A549 (cell line): ENCODE results near the gene ZNF654. TPM values are rescaled to one million over a fixed set of nuclear protein-coding genes. Genes with fewer than 3 reads are reported as not detected.

ENCODE experiments used
- ATAC-seq, 2 experiments: fragments of 200-7000 bp in 1 of 2; fragments of >200 bp in 1 of 2; cut with Nextera tagmentation in 1 of 2; cut with Tn5 transposase in 1 of 2; 3 replicates each; pipeline versions ENCODE4 v1.8.0 to v1.9.1; 2018 to 2020; ENCODE audit warnings: mild to moderate bottlenecking in 1 of 2, moderate library complexity in 1 of 2
- CTCF ChIA-PET: fragments of 300-600 bp; sonication (Branson Sonifier 250); formaldehyde crosslinking; extraction: SDS; loops from one replicate; lab custom pipeline; 2021; ENCODE audit warnings: antibody characterized with exemption, inconsistent platforms; lab: Yijun Ruan, JAX
- POLR2A ChIA-PET: fragments of 350-600 bp; formaldehyde crosslinking; extraction: SDS; loops from one replicate; lab custom pipeline; 2021; ENCODE audit warnings: antibody characterized with exemption, inconsistent platforms; lab: Yijun Ruan, JAX
- DNase-seq, 2 experiments: peaks; one replicate each; pipeline versions ENCODE4 v3.0.0 to v3.0.0-alpha.2; 2011 to 2016; ENCODE audit warnings: low read depth in 1 of 2, low spot score in 1 of 2
- FAIRE-seq: peaks from 2 replicates; lab custom pipeline; 2011; peaks lifted over from hg19 to GRCh38; lab: Jason Lieb, UNC
- H3K27ac ChIP-seq, 2 experiments: fragments of >200 bp; sonication (Bioruptor Twin); formaldehyde crosslinking; 3 replicates each; pipeline ENCODE4 v1.5.1; 2016 to 2017
- H3K4me1 ChIP-seq: fragments of >200 bp; sonication (Bioruptor Twin); formaldehyde crosslinking; 3 replicates; pipeline ENCODE4 v1.6.1; 2016
- H3K4me2 ChIP-seq: fragments of >200 bp; sonication (Bioruptor Twin); formaldehyde crosslinking; 3 replicates; pipeline ENCODE4 v1.6.1; 2016
- H3K4me3 ChIP-seq: fragments of >200 bp; sonication (Bioruptor Twin); formaldehyde crosslinking; 3 replicates; pipeline ENCODE4 v1.5.1; 2016
- H3K9me3 ChIP-seq: fragments of >200 bp; sonication (Bioruptor Twin); formaldehyde crosslinking; 3 replicates; pipeline ENCODE4 v1.6.1; 2016
- CBX2 ChIP-seq: fragments of 200-600 bp; sonication (generic); IDR thresholded peaks from 2 replicates; pipeline ENCODE4 v1.6.1; 2016; ENCODE audit warnings: low read depth, mild to moderate bottlenecking, borderline replicate concordance
- CBX8 ChIP-seq: fragments of 200-600 bp; sonication (generic); IDR thresholded peaks from 2 replicates; pipeline ENCODE4 v1.6.1; 2016
- CHD4 ChIP-seq: fragments of 200-600 bp; sonication (generic); IDR thresholded peaks from 2 replicates; pipeline ENCODE4 v1.6.1; 2016; ENCODE audit warnings: antibody characterized with exemption, mild to moderate bottlenecking, borderline replicate concordance
- EHMT2 ChIP-seq: fragments of 200-600 bp; sonication (generic); IDR thresholded peaks from 2 replicates; pipeline ENCODE4 v1.6.1; 2016; ENCODE audit warnings: antibody characterized with exemption, low read depth, mild to moderate bottlenecking, moderate library complexity
- ELK1 ChIP-seq: fragments of 150-350 bp; IDR thresholded peaks from 2 replicates; pipeline ENCODE4 v1.6.1; 2014; ENCODE audit warnings: low read depth, mild to moderate bottlenecking, low read length
- ESRRA ChIP-seq: fragments of 150-350 bp; IDR thresholded peaks from 2 replicates; pipeline ENCODE4 v1.6.1; 2014; ENCODE audit warnings: mild to moderate bottlenecking, low read length, borderline replicate concordance
- FOSB ChIP-seq: fragments of 250-450 bp; sonication (Bioruptor Pico); IDR thresholded peaks from 2 replicates; pipeline ENCODE4 v1.5.0; 2020; ENCODE audit warnings: mild to moderate bottlenecking, moderate library complexity
- FOSL2 ChIP-seq, 2 experiments: fragments of 450-650 bp in 1 of 2; fragments of >200 bp in 1 of 2; sonication (Bioruptor Twin) in 1 of 2; formaldehyde crosslinking; IDR thresholded peaks; 2 replicates each; pipeline versions ENCODE4 v1.5.0 to v1.6.1; 2016 to 2020; ENCODE audit warnings: mild to moderate bottlenecking in 1 of 2, moderate library complexity in 1 of 2
- FOXS1 ChIP-seq: fragments of 250-450 bp; sonication (Bioruptor Pico); IDR thresholded peaks from 2 replicates; pipeline ENCODE4 v1.5.0; 2020; ENCODE audit warnings: mild to moderate bottlenecking, moderate library complexity
- HES2 ChIP-seq: fragments of >200 bp; sonication (Bioruptor Twin); formaldehyde crosslinking; IDR thresholded peaks from 2 replicates; pipeline ENCODE4 v1.6.1; 2016
- HEYL ChIP-seq: fragments of 250-450 bp; sonication (Bioruptor Pico); IDR thresholded peaks from 2 replicates; pipeline ENCODE4 v1.8.0; 2021; ENCODE audit warnings: mild to moderate bottlenecking, moderate library complexity
- HOXA7 ChIP-seq: fragments of 250-450 bp; sonication (Bioruptor Pico); IDR thresholded peaks from 2 replicates; pipeline ENCODE4 v1.5.0; 2020; ENCODE audit warnings: mild to moderate bottlenecking, moderate library complexity
- JUN ChIP-seq, 2 experiments: fragments of >200 bp; sonication (Bioruptor Twin); formaldehyde crosslinking; IDR thresholded peaks; 2 replicates in 1 of 2; 3 replicates in 1 of 2; pipeline ENCODE4 v1.6.1; 2016 to 2017
- JUNB ChIP-seq: fragments of >200 bp; sonication (Bioruptor Twin); formaldehyde crosslinking; IDR thresholded peaks from 2 replicates; pipeline ENCODE4 v1.6.1; 2016
- KDM5A ChIP-seq: fragments of 200-600 bp; sonication (generic); IDR thresholded peaks from 2 replicates; pipeline ENCODE4 v1.6.1; 2016; ENCODE audit warnings: antibody characterized with exemption, mild to moderate bottlenecking
- MAFK ChIP-seq: fragments of 450-650 bp; IDR thresholded peaks from 2 replicates; pipeline ENCODE4 v1.6.1; 2014; ENCODE audit not compliant: partially characterized antibody
- NR3C1 ChIP-seq: fragments of >200 bp; sonication (Bioruptor Twin); formaldehyde crosslinking; IDR thresholded peaks from 3 replicates; pipeline ENCODE4 v1.6.1; 2017
- PBX3 ChIP-seq: IDR thresholded peaks from 2 replicates; pipeline ENCODE4 v1.6.1; 2012
- POLR2A ChIP-seq: IDR thresholded peaks from 2 replicates; pipeline ENCODE4 v1.6.1; 2012; ENCODE audit warnings: mild to moderate bottlenecking, low read length
- RARB ChIP-seq: fragments of 250-450 bp; sonication (Bioruptor Pico); IDR thresholded peaks from 2 replicates; pipeline ENCODE4 v1.8.0; 2021; ENCODE audit warnings: mild to moderate bottlenecking, moderate library complexity
- RNF2 ChIP-seq: fragments of 200-600 bp; sonication (generic); IDR thresholded peaks from 2 replicates; pipeline ENCODE4 v1.6.1; 2016; ENCODE audit warnings: low read depth, mild to moderate bottlenecking, antibody characterized with exemption, moderate library complexity, borderline replicate concordance
- TFCP2L1 ChIP-seq: fragments of 250-450 bp; sonication (Bioruptor Pico); IDR thresholded peaks from 2 replicates; pipeline ENCODE4 v1.5.0; 2021; ENCODE audit warnings: mild to moderate bottlenecking
- ZNF302 ChIP-seq: fragments of 250-450 bp; sonication (Bioruptor Pico); IDR thresholded peaks from 2 replicates; pipeline ENCODE4 v1.9.0; 2021; ENCODE audit warnings: inconsistent platforms, mild to moderate bottlenecking, moderate library complexity
- WGBS: methylation state at CpG from one replicate; pipeline ENCODE4 v1.1.6; 2017; ENCODE audit errors: missing lambda C conversion rate; 5-methylcytosine and 5-hydroxymethylcytosine counted together
- polyA plus RNA-seq, 4 experiments: library from polyadenylated mRNA; depleted of rRNA in 3 of 4; stranded (reverse); fragments of >200 nt; fragmentation: RNase III in 1 of 4; extraction: RNeasy Plus Mini Kit Qiagen cat#74134 plus additional on column Dnase treatment in 1 of 4; gene quantifications; 2 replicates in 3 of 4; 3 replicates in 1 of 4; pipeline ENCODE4 v1.2.3, GENCODE V29; 2011 to 2017
- TF ChIP-seq, protein P1 (sequence below): fragments of >200 bp; sonication (Bioruptor Twin); formaldehyde crosslinking; IDR thresholded peaks from 3 replicates; pipeline ENCODE4 v1.5.1; 2016
- TF ChIP-seq, protein P2 (sequence below): fragments of 250-450 bp; sonication (Bioruptor Pico); IDR thresholded peaks from 2 replicates; pipeline ENCODE4 v1.5.0; 2021; ENCODE audit warnings: mild to moderate bottlenecking, moderate library complexity, borderline replicate concordance
- TF ChIP-seq, protein P3 (sequence below): fragments of 450-650 bp; IDR thresholded peaks from 2 replicates; pipeline ENCODE4 v1.6.1; 2014; ENCODE audit warnings: antibody characterized with exemption
- TF ChIP-seq, protein P4 (sequence below): IDR thresholded peaks from 2 replicates; pipeline ENCODE4 v1.6.1; 2012; ENCODE audit warnings: low read depth, borderline replicate concordance
- TF ChIP-seq, protein P5 (sequence below): fragments of 250-450 bp; sonication (Bioruptor Pico); IDR thresholded peaks from 2 replicates; pipeline ENCODE4 v1.5.0; 2020; ENCODE audit warnings: low read depth, mild to moderate bottlenecking, moderate library complexity

ZNF654 gene
- polyA plus RNA-seq, 2 of the 4 experiments (the other 2 are of a cell fraction) = 3.2 to 4.4 TPM

- Histone ChIP-seq H3K4me3 (no peak overlapping the region), H3K4me2 (no peak overlapping the region), H3K9me3 (no peaks in the 10 kb centered on the region), H3K4me1 (no peaks in the 10 kb centered on the region), H3K27ac (no peak overlapping the region)
- WGBS = 0% methylated on average over 1 of the region's 1 CpG
- DNase-seq = no peak
- ChIA-PET CTCF (interaction anchor here (0.6 to 2.6 kb wide), 2 partner anchors 15 to 19 kb away, joined by 4 to 11 read pairs; partner anchors contain the start of gene C3orf38), POLR2A (no interaction called here)
- no peak for TF ChIP-seq PBX3
- TF ChIP-seq FOXS1 = no peak
- TF ChIP-seq JUNB = no peak
- TF ChIP-seq MAFK = no peak
- no peak for TF ChIP-seq HOXA7
- TF ChIP-seq CBX8 = no peak
- TF ChIP-seq, protein P1, sequence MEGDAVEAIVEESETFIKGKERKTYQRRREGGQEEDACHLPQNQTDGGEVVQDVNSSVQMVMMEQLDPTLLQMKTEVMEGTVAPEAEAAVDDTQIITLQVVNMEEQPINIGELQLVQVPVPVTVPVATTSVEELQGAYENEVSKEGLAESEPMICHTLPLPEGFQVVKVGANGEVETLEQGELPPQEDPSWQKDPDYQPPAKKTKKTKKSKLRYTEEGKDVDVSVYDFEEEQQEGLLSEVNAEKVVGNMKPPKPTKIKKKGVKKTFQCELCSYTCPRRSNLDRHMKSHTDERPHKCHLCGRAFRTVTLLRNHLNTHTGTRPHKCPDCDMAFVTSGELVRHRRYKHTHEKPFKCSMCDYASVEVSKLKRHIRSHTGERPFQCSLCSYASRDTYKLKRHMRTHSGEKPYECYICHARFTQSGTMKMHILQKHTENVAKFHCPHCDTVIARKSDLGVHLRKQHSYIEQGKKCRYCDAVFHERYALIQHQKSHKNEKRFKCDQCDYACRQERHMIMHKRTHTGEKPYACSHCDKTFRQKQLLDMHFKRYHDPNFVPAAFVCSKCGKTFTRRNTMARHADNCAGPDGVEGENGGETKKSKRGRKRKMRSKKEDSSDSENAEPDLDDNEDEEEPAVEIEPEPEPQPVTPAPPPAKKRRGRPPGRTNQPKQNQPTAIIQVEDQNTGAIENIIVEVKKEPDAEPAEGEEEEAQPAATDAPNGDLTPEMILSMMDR = no peak
- TF ChIP-seq HES2 = no peak
- TF ChIP-seq, protein P2, sequence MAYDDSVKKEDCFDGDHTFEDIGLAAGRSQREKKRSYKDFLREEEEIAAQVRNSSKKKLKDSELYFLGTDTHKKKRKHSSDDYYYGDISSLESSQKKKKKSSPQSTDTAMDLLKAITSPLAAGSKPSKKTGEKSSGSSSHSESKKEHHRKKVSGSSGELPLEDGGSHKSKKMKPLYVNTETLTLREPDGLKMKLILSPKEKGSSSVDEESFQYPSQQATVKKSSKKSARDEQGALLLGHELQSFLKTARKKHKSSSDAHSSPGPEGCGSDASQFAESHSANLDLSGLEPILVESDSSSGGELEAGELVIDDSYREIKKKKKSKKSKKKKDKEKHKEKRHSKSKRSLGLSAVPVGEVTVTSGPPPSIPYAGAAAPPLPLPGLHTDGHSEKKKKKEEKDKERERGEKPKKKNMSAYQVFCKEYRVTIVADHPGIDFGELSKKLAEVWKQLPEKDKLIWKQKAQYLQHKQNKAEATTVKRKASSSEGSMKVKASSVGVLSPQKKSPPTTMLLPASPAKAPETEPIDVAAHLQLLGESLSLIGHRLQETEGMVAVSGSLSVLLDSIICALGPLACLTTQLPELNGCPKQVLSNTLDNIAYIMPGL (CRISPR knock-in tag) = no peak
- no peak for TF ChIP-seq ESRRA
- no peak for TF ChIP-seq RNF2
- no peak for TF ChIP-seq CBX2
- TF ChIP-seq, protein P3, sequence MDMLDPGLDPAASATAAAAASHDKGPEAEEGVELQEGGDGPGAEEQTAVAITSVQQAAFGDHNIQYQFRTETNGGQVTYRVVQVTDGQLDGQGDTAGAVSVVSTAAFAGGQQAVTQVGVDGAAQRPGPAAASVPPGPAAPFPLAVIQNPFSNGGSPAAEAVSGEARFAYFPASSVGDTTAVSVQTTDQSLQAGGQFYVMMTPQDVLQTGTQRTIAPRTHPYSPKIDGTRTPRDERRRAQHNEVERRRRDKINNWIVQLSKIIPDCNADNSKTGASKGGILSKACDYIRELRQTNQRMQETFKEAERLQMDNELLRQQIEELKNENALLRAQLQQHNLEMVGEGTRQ = no peak
- TF ChIP-seq HEYL (CRISPR knock-in tag) = no peak
- TF ChIP-seq EHMT2 = no peak
- FAIRE-seq = no peak
- no peak for ATAC-seq
Measured at GRCh38 chr3:88133711-88134263, 74.7 kb downstream of the ZNF654 start.

DNA sequence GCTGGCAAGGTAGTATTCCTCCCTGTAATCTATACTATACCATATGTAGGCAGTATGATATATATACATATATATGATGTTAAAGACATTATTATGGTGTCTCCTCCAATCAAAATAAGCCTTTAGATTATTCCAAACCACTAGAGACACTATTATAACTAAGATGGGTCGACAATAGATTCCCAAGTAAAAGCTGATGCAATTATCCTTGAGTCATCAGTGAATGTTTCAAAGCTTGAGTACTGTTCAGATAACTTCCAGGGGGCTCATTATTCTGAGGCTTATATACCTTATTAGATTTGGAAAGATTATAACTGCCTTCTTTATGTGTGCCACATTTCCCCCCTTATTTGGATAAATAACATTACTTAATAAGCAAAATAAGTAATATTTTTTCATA is 78.8 kb downstream of the ZNF654 start:
- Histone ChIP-seq H3K4me3 (no peak overlapping the region), H3K9me3 (no peaks in the 10 kb centered on the region), H3K4me2 (no peak overlapping the region), H3K27ac (no peak overlapping the region), H3K4me1 (peaks cover 6% of the 10 kb centered on the region; the same call in 1 of the 3 replicates)
- no peak for FAIRE-seq
- ChIA-PET CTCF (interaction anchor here (1.2 kb wide), 1 partner anchor 14 kb away, joined by 3 read pairs; no protein-coding TSS in a partner anchor), POLR2A (no interaction called here)
- DNase-seq = no peak
- 69% methylated on average over 1 of the region's 1 CpG for WGBS
- no peak for ATAC-seq
- no peak for TF ChIP-seq FOSL2 (IDR thresholded peaks at IDR 0.05)
- TF ChIP-seq FOSL2 (CRISPR knock-in tag; IDR thresholded peaks at IDR 0.05) = no peak
- no peak for TF ChIP-seq ELK1
- no peak for TF ChIP-seq MAFK
- TF ChIP-seq, protein P4, sequence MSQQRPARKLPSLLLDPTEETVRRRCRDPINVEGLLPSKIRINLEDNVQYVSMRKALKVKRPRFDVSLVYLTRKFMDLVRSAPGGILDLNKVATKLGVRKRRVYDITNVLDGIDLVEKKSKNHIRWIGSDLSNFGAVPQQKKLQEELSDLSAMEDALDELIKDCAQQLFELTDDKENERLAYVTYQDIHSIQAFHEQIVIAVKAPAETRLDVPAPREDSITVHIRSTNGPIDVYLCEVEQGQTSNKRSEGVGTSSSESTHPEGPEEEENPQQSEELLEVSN = no peak
- TF ChIP-seq RARB (CRISPR knock-in tag) = no peak
- TF ChIP-seq ZNF302 (CRISPR knock-in tag) = no peak
- TF ChIP-seq EHMT2 = no peak
- TF ChIP-seq FOSB (CRISPR knock-in tag) = no peak
- TF ChIP-seq CBX8 = no peak
- no peak for TF ChIP-seq JUN (IDR thresholded peaks at IDR 0.05)
- TF ChIP-seq, protein P5, sequence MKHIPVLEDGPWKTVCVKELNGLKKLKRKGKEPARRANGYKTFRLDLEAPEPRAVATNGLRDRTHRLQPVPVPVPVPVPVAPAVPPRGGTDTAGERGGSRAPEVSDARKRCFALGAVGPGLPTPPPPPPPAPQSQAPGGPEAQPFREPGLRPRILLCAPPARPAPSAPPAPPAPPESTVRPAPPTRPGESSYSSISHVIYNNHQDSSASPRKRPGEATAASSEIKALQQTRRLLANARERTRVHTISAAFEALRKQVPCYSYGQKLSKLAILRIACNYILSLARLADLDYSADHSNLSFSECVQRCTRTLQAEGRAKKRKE (CRISPR knock-in tag) = no peak
- TF ChIP-seq POLR2A = no peak
- no peak for TF ChIP-seq NR3C1
- no peak for TF ChIP-seq JUNB
- no peak for TF ChIP-seq TFCP2L1 (CRISPR knock-in tag)
- TF ChIP-seq KDM5A = no peak
- TF ChIP-seq CBX2 = no peak
- TF ChIP-seq CHD4 = no peak
